Neuronal stem cell (in vitro differentiated cells): ENCODE data around the gene CDH13.

Experiments used
- DNase-seq: peaks from one replicate; pipeline ENCODE4 v3.0.0-alpha.2; 2013; ENCODE audit warnings: low spot score
- H2AFZ ChIP-seq: one replicate; pipeline ENCODE4 v1.6.1; 2013; ENCODE audit warnings: mild to moderate bottlenecking, low read length, inconsistent platforms
- H2AK5ac ChIP-seq: 2 replicates; pipeline ENCODE4 v1.6.1; 2013; ENCODE audit warnings: low read depth, mild to moderate bottlenecking, inconsistent platforms, low read length, moderate library complexity, mixed read lengths
- H2BK120ac ChIP-seq: 2 replicates; pipeline ENCODE4 v1.6.1; 2013; ENCODE audit warnings: low read depth, mild to moderate bottlenecking, inconsistent platforms, low read length, moderate library complexity, mixed read lengths
- H2BK12ac ChIP-seq: one replicate; pipeline ENCODE4 v1.6.1; 2013; ENCODE audit warnings: low read length, inconsistent platforms
- H2BK15ac ChIP-seq: 2 replicates; pipeline ENCODE4 v1.6.1; 2013; ENCODE audit warnings: mild to moderate bottlenecking, low read length, inconsistent platforms, mixed read lengths
- H2BK5ac ChIP-seq: one replicate; pipeline ENCODE4 v1.6.1; 2013; ENCODE audit warnings: inconsistent platforms, mild to moderate bottlenecking, low read length, moderate library complexity
- H3K14ac ChIP-seq: one replicate; pipeline ENCODE4 v1.6.1; 2013; ENCODE audit warnings: low read length, inconsistent platforms
- H3K18ac ChIP-seq: 2 replicates; pipeline ENCODE4 v1.6.1; 2013; ENCODE audit warnings: low read length, inconsistent platforms
- H3K23ac ChIP-seq: 2 replicates; pipeline ENCODE4 v1.6.1; 2013; ENCODE audit warnings: low read depth, mild to moderate bottlenecking, mixed read lengths, low read length, inconsistent platforms; ENCODE audit not compliant: poor library complexity
- H3K27ac ChIP-seq: replicated peaks from 3 replicates; pipeline ENCODE4 v1.5.1; 2013; ENCODE audit warnings: low read length, inconsistent platforms
- H3K27me3 ChIP-seq, 3 experiments: 2 replicates each; pipeline ENCODE4 v1.6.1; 2013; ENCODE audit warnings: low read length in 3 of 3, mild to moderate bottlenecking in 2 of 3, inconsistent platforms in 1 of 3, low read depth in 1 of 3, mixed read lengths in 1 of 3, moderate library complexity in 1 of 3; ENCODE audit not compliant: control insufficient read depth in 3 of 3, insufficient read depth in 3 of 3
- H3K36me3 ChIP-seq, 2 donors: replicated peaks in 1 of 2; 2 replicates each; pipeline ENCODE4 v1.6.1; 2013; ENCODE audit warnings: low read length in 2 of 2; ENCODE audit not compliant: control insufficient read depth in 2 of 2, insufficient read depth in 2 of 2
- H3K4ac ChIP-seq: 2 replicates; pipeline ENCODE4 v1.6.1; 2013; ENCODE audit warnings: inconsistent platforms, mild to moderate bottlenecking, low read length, moderate library complexity
- H3K4me1 ChIP-seq, 2 donors: 1 replicate in 1 of 2; 2 replicates in 1 of 2; pipeline ENCODE4 v1.6.1; 2013; ENCODE audit warnings: low read length in 2 of 2, low read depth in 1 of 2; ENCODE audit not compliant: control insufficient read depth in 2 of 2, insufficient read depth in 1 of 2
- H3K4me2 ChIP-seq: one replicate; pipeline ENCODE4 v1.6.1; 2013; ENCODE audit warnings: mild to moderate bottlenecking, low read length, inconsistent platforms; ENCODE audit not compliant: insufficient read depth, poor library complexity, severe bottlenecking
- H3K4me3 ChIP-seq, 2 donors: 2 replicates each; pipeline ENCODE4 v1.5.1; 2013; ENCODE audit warnings: low read length in 2 of 2, mild to moderate bottlenecking in 2 of 2, inconsistent platforms in 1 of 2, moderate library complexity in 1 of 2
- H3K79me1 ChIP-seq: one replicate; pipeline ENCODE4 v1.6.1; 2013; ENCODE audit warnings: low read depth, mild to moderate bottlenecking, inconsistent platforms, low read length, moderate library complexity
- H3K9ac ChIP-seq: one replicate; pipeline ENCODE4 v1.6.1; 2013; ENCODE audit warnings: mild to moderate bottlenecking, low read depth, low read length, inconsistent platforms; ENCODE audit not compliant: poor library complexity
- H3K9me3 ChIP-seq, 2 donors: replicated peaks in 1 of 2; 2 replicates each; pipeline versions ENCODE3 to v1.6.1; 2013; ENCODE audit warnings: low read length in 2 of 2, mild to moderate bottlenecking in 2 of 2, inconsistent platforms in 1 of 2, low read depth in 1 of 2, mixed read lengths in 1 of 2, moderate library complexity in 1 of 2; ENCODE audit not compliant: control insufficient read depth in 2 of 2, insufficient read depth in 1 of 2
- H4K8ac ChIP-seq: one replicate; pipeline ENCODE4 v1.6.1; 2013; ENCODE audit warnings: low read depth, mild to moderate bottlenecking, inconsistent platforms, low read length, moderate library complexity
- H4K91ac ChIP-seq: one replicate; pipeline ENCODE4 v1.6.1; 2013; ENCODE audit warnings: low read length, low read depth, mild to moderate bottlenecking, inconsistent platforms; ENCODE audit not compliant: poor library complexity
- WGBS, 2 donors: extraction: QIAGEN DNeasy Blood & Tissue Kit; methylation state at CpG; one replicate each; pipeline ENCODE4 v1.1.7; 2013; ENCODE audit warnings: missing lambda C conversion rate in 2 of 2, mixed read lengths in 1 of 2; ENCODE audit not compliant: insufficient read length in 2 of 2, insufficient replicate concordance in 1 of 2; ENCODE audit errors: extremely low coverage in 2 of 2; 5-methylcytosine and 5-hydroxymethylcytosine counted together

Gene CDH13

GRCh38 chr16:83533193-83533592 is 906.4 kb downstream of the CDH13 start:
- no peak overlapping the region for H3K14ac ChIP-seq
- no peak overlapping the region for H2BK15ac ChIP-seq
- H3K4me1 ChIP-seq: peaks cover 0 to 3% of the 10 kb centered on the region in 2 donors
- H3K9ac ChIP-seq: no peak overlapping the region
- no peak overlapping the region for H2BK120ac ChIP-seq
- H4K8ac ChIP-seq: no peak overlapping the region
- no peak overlapping the region for H3K23ac ChIP-seq
- H2BK12ac ChIP-seq: no peak overlapping the region
- no peak for DNase-seq
- H2AFZ ChIP-seq: no peak overlapping the region
- H3K27me3 ChIP-seq: no peaks in the 10 kb centered on the region
- WGBS, 2 donors: no CpG with 5 or more reads among the region's 11 CpGs
- no peaks in the 10 kb centered on the region for H3K79me1 ChIP-seq
- H2AK5ac ChIP-seq: no peak overlapping the region
- H3K4ac ChIP-seq: no peak overlapping the region
- no peaks in the 10 kb centered on the region for H3K9me3 ChIP-seq
- no peak overlapping the region for H3K18ac ChIP-seq
- H3K27ac ChIP-seq: no peak overlapping the region
- H4K91ac ChIP-seq: no peak overlapping the region
- no peak overlapping the region for H2BK5ac ChIP-seq
- no peaks in the 10 kb centered on the region for H3K36me3 ChIP-seq
- no peak overlapping the region for H3K4me3 ChIP-seq
- H3K4me2 ChIP-seq: no peak overlapping the region

DNA sequence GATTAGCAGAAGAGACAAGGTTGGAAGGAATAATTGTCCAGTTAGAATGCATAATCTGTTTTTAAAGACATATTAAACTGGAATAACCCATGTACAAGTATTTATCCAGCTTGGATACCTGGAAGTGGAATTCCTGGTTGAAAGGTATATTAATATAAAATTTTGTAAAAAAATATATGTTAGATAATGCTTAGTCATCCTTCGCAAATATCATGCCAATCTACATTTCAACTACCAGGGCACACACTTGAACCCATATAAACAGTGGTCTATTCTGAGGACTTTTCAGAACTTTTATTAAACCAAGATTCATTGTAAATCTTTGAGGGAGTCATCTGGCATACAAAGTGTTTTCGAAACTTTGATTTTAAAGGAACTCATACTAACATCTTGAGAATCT is 911.9 kb downstream of the CDH13 start:
- Histone ChIP-seq H3K27me3 (no peaks in the 10 kb centered on the region), H3K9me3 (no peaks in the 10 kb centered on the region), H3K4me3 (no peak overlapping the region), H3K36me3 (no peaks in the 10 kb centered on the region), H2BK12ac (no peak overlapping the region), H2BK120ac (no peak overlapping the region), H3K4ac (no peak overlapping the region), H3K4me2 (no peak overlapping the region), H2AFZ (no peak overlapping the region), H3K27ac (no peak overlapping the region), H2AK5ac (no peak overlapping the region), H3K9ac (no peak overlapping the region), H2BK15ac (no peak overlapping the region), H4K91ac (no peak overlapping the region), H4K8ac (no peak overlapping the region), H3K79me1 (no peaks in the 10 kb centered on the region), H2BK5ac (no peak overlapping the region), H3K18ac (no peak overlapping the region), H3K14ac (no peak overlapping the region), H3K23ac (no peak overlapping the region), H3K4me1 (no peaks in the 10 kb centered on the region)
- no CpG with 5 or more reads among the region's 2 CpGs for WGBS, 2 donors
- no peak for DNase-seq

- no peak overlapping the region for H2AFZ ChIP-seq
- no CpG with 5 or more reads among the region's 12 CpGs for WGBS, 2 donors
- H2BK15ac ChIP-seq: no peak overlapping the region
- no peaks in the 10 kb centered on the region for H3K36me3 ChIP-seq
- no peak overlapping the region for H2BK120ac ChIP-seq
- no peak overlapping the region for H3K23ac ChIP-seq
- H3K4me3 ChIP-seq: no peak overlapping the region
- no peak overlapping the region for H3K14ac ChIP-seq
- H3K4ac ChIP-seq: no peak overlapping the region
- no peaks in the 10 kb centered on the region for H3K4me1 ChIP-seq
- H3K27me3 ChIP-seq: no peaks in the 10 kb centered on the region
- DNase-seq: no peak
- no peak overlapping the region for H2BK12ac ChIP-seq
- H3K9me3 ChIP-seq: no peaks in the 10 kb centered on the region
- H3K4me2 ChIP-seq: no peak overlapping the region
- H3K9ac ChIP-seq: no peak overlapping the region
- no peak overlapping the region for H2BK5ac ChIP-seq
- H3K18ac ChIP-seq: no peak overlapping the region
- H4K8ac ChIP-seq: no peak overlapping the region
- H3K27ac ChIP-seq: no peak overlapping the region
- H3K79me1 ChIP-seq: no peaks in the 10 kb centered on the region
- no peak overlapping the region for H2AK5ac ChIP-seq
- no peak overlapping the region for H4K91ac ChIP-seq
Observed at GRCh38 chr16:83539736-83540490, 913.1 kb downstream of the CDH13 start.

DNA sequence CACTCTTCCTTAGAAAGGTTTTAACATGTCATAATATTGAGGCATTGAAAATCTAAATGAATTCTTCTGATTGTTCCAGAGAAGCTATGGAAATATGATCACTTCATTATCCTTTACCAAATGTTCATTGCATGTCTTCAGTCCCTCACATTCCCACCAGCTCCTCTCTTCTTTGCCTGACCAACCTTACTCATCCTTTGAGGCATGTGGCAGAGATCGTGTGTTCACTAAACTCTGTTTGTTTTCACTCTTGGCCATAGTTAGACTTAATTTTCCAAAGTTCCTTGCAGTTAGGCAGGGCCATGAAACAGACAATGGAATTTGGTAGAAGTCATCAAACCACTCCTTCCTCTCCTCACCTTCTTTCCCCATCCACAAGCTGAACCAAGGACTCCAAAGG is 914.5 kb downstream of the CDH13 start:
- no peaks in the 10 kb centered on the region for H3K9me3 ChIP-seq

More for the DNA sequence above, 914.5 kb downstream of the CDH13 start:
- Histone ChIP-seq H3K9ac (no peak overlapping the region), H2BK12ac (no peak overlapping the region), H3K18ac (no peak overlapping the region), H3K4me3 (no peak overlapping the region), H3K4me2 (no peak overlapping the region), H4K8ac (no peak overlapping the region), H2AFZ (no peak overlapping the region), H2BK120ac (no peak overlapping the region), H3K23ac (no peak overlapping the region), H3K27ac (no peak overlapping the region), H2AK5ac (no peak overlapping the region), H3K27me3 (no peaks in the 10 kb centered on the region), H3K4me1 (no peaks in the 10 kb centered on the region), H3K79me1 (no peaks in the 10 kb centered on the region), H3K4ac (no peak overlapping the region), H3K14ac (no peak overlapping the region), H2BK5ac (no peak overlapping the region), H4K91ac (no peak overlapping the region), H3K36me3 (no peaks in the 10 kb centered on the region), H2BK15ac (no peak overlapping the region)
- DNase-seq: no peak
- no CpG with 5 or more reads among the region's 1 CpG for WGBS, 2 donors
